Brain microvascular endothelial cell (primary cell): Measurements from ENCODE around the gene MAP3K5.

Source experiments
- DNase-seq: peaks from one replicate; pipeline ENCODE4 v3.0.0-alpha.2; 2020
- H3K27ac ChIP-seq: fragments of 250-450 bp; sonication (Bioruptor Pico); 2 replicates; pipeline ENCODE4 v1.5.1; 2020; ENCODE audit warnings: mild to moderate bottlenecking, moderate library complexity
- H3K27me3 ChIP-seq: fragments of 250-450 bp; sonication (Bioruptor Pico); replicated peaks from 2 replicates; pipeline ENCODE4 v1.5.1; 2020; ENCODE audit warnings: mild to moderate bottlenecking
- H3K36me3 ChIP-seq: fragments of 250-450 bp; sonication (Bioruptor Pico); replicated peaks from 2 replicates; pipeline ENCODE4 v1.5.1; 2020; ENCODE audit warnings: mild to moderate bottlenecking
- H3K4me3 ChIP-seq: 2 replicates; pipeline ENCODE4 v1.5.1; 2011; ENCODE audit warnings: low read depth, mild to moderate bottlenecking, control low read depth, low read length, moderate library complexity
- in situ Hi-C: cut with HindIII; loops from 2 replicates; pipeline ENCODE4 v1.10.0; 2017; ENCODE audit warnings: low sequenced_read_pairs, low pct_ligation_motif_present
- TF ChIP-seq, protein P1 (sequence below): IDR thresholded peaks from 2 replicates; pipeline ENCODE4 v1.5.1; 2011; ENCODE audit warnings: low read depth, mild to moderate bottlenecking, moderate library complexity, low read length, control low read depth, inconsistent platforms; ENCODE audit errors: missing control alignments

MAP3K5 gene

GRCh38 chr6:136656121-136656520 lies 136.2 kb downstream of the MAP3K5 start:
- TF ChIP-seq, protein P1, sequence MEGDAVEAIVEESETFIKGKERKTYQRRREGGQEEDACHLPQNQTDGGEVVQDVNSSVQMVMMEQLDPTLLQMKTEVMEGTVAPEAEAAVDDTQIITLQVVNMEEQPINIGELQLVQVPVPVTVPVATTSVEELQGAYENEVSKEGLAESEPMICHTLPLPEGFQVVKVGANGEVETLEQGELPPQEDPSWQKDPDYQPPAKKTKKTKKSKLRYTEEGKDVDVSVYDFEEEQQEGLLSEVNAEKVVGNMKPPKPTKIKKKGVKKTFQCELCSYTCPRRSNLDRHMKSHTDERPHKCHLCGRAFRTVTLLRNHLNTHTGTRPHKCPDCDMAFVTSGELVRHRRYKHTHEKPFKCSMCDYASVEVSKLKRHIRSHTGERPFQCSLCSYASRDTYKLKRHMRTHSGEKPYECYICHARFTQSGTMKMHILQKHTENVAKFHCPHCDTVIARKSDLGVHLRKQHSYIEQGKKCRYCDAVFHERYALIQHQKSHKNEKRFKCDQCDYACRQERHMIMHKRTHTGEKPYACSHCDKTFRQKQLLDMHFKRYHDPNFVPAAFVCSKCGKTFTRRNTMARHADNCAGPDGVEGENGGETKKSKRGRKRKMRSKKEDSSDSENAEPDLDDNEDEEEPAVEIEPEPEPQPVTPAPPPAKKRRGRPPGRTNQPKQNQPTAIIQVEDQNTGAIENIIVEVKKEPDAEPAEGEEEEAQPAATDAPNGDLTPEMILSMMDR: no peak
- in situ Hi-C loops: no loop called here
- Histone ChIP-seq H3K36me3 (no peaks in the 10 kb centered on the region), H3K27ac (no peak overlapping the region), H3K27me3 (no peaks in the 10 kb centered on the region), H3K4me3 (no peak overlapping the region)
- no peak for DNase-seq

GRCh38 chr6:136655239-136656014 lies 136.8 kb downstream of the MAP3K5 start:
- H3K36me3 ChIP-seq: no peaks in the 10 kb centered on the region
- in situ Hi-C loops: no loop called here
- no peak for DNase-seq
- no peak overlapping the region for H3K4me3 ChIP-seq
- TF ChIP-seq, protein P1: no peak
- H3K27me3 ChIP-seq: no peaks in the 10 kb centered on the region
- H3K27ac ChIP-seq: no peak overlapping the region

DNA sequence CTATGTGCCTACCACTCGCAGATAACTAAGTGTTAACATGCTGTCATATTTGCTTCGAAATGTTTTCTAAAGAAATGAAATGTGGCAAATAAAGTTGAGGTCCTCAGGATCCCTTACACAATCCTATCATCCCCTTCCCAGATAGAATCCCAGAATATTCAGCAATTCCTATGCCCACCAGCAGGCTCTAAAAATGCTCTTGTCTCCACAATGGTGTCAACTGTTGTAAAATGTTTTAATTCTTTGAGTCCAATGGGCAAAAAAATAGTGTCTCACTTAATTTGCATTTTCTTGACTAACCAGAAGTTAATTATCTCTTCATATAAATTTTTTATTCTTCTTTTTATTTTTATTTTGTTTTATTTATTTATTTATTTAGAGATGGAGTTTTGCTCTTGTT lies 138.2 kb downstream of the MAP3K5 start:
- Histone ChIP-seq H3K4me3 (no peak overlapping the region), H3K27me3 (no peaks in the 10 kb centered on the region), H3K27ac (no peak overlapping the region), H3K36me3 (no peaks in the 10 kb centered on the region)
- DNase-seq: no peak
- TF ChIP-seq, protein P1: peak; percentile 14
- in situ Hi-C loops: no loop called here

DNA sequence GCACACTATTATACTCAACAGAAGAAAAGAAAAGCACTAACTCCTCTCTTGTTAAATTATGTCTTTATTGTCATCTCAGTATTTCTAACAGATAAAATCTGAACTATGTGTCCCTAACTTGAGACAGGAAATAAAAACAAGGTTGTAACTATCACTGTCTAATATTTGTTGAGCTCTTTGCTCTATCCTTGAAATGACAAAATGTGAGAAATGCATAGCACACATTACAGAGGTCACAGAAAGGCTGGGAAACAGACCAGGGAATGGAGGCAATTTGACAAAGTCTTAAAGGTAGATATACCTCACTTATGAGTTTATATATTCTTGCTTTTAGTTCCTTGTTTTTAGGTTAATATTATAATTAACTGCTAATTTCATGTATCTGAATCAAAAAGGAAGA lies 139.6 kb downstream of the MAP3K5 start:
- Histone ChIP-seq H3K36me3 (no peaks in the 10 kb centered on the region), H3K27ac (no peak overlapping the region), H3K27me3 (no peaks in the 10 kb centered on the region), H3K4me3 (no peak overlapping the region)
- TF ChIP-seq, protein P1: no peak
- in situ Hi-C loops: no loop called here
- no peak for DNase-seq

DNA sequence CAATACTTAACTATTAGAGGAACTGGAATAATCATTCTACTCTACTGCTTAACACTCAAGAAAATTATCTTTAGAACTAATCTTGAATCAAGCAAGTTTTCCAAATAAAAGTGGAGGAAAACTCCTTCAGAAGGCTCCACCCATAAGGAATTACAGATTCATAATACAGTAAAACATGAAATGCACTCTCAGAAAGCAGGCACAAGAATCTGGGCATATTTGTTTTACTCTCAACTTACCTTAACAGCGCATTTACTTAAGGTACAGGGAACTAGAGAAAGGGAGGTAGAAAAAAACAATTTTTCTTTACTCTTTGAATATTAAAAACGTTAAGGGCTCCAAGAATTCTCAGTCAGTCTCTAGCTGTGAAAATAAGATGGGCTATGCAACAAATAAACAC lies 140.3 kb downstream of the MAP3K5 start:
- no peaks in the 10 kb centered on the region for H3K36me3 ChIP-seq
- no peak overlapping the region for H3K4me3 ChIP-seq
- TF ChIP-seq, protein P1: no peak
- H3K27me3 ChIP-seq: no peaks in the 10 kb centered on the region
- in situ Hi-C loops: no loop called here
- no peak overlapping the region for H3K27ac ChIP-seq
- DNase-seq: no peak

DNA sequence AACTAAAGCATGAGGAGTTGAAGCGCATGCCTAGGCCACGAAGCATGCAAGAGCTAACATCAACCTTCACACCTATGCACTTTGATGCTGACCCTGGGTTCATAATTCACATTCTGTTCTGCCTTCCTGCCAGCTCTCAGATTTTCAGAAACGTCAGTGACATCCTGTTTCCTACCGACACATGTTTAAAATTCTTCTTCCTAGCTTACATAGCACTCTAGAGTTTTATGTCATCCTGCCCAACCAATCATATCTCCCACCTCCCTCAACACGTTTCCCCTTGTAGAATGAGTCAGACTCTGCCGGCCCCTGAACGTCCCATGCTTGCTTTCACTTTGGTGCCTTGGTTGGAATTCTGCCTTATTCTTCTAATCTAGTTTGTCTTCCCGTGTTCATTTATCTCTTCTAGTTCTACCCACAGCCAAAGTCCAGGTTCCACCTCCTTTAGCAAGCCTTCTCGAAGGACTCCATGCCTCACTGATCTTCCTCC lies 144.9 kb downstream of the MAP3K5 start:
- TF ChIP-seq, protein P1: no peak
- peak; percentile 92 for DNase-seq
- in situ Hi-C loops: no loop called here
- no peaks in the 10 kb centered on the region for H3K27me3 ChIP-seq
- peak overlapping the region; percentile 35 for H3K27ac ChIP-seq
- no peaks in the 10 kb centered on the region for H3K36me3 ChIP-seq
- H3K4me3 ChIP-seq: peak overlapping the region; percentile 18
